HFF-Myc (cell line): ENCODE measurements around the gene PKIB.

Experiments used
- DNase-seq: peaks from one replicate; pipeline ENCODE4 v3.0.0-alpha.2; 2011; ENCODE audit warnings: low read depth; ENCODE audit errors: extremely low read depth
- H3K4me3 ChIP-seq: replicated peaks from 2 replicates; pipeline ENCODE4 v1.5.1; 2011; ENCODE audit warnings: low read depth, mild to moderate bottlenecking, control low read depth, low read length
- CTCF ChIP-seq: IDR thresholded peaks from 2 replicates; pipeline ENCODE4 v1.5.1; 2012; ENCODE audit warnings: mild to moderate bottlenecking, low read depth, low read length, control low read depth; ENCODE audit errors: missing control alignments

PKIB gene

GRCh38 chr6:122692807-122693580 lies 82.8 kb downstream of the PKIB start:
- no peak for TF ChIP-seq CTCF
- DNase-seq = no peak
- no peak overlapping the region for H3K4me3 ChIP-seq

GRCh38 chr6:122694075-122694474 lies 83.9 kb downstream of the PKIB start:
- H3K4me3 ChIP-seq = no peak overlapping the region
- DNase-seq = no peak
- TF ChIP-seq CTCF = no peak

GRCh38 chr6:122694602-122695001 lies 84.4 kb downstream of the PKIB start:
- DNase-seq = no peak
- no peak for TF ChIP-seq CTCF

GRCh38 chr6:122695188-122695587 lies 85.0 kb downstream of the PKIB start:
- no peak for TF ChIP-seq CTCF
- DNase-seq = no peak
- H3K4me3 ChIP-seq = no peak overlapping the region

More at GRCh38 chr6:122694602-122695001, 84.4 kb downstream of the PKIB start:
- H3K4me3 ChIP-seq = no peak overlapping the region

GRCh38 chr6:122696079-122696478 lies 85.9 kb downstream of the PKIB start:
- TF ChIP-seq CTCF = no peak
- no peak overlapping the region for H3K4me3 ChIP-seq
- peak; percentile 21 for DNase-seq

- no peak for DNase-seq
Observed at GRCh38 chr6:122696853-122697252, 86.6 kb downstream of the PKIB start.

More at GRCh38 chr6:122696853-122697252, 86.6 kb downstream of the PKIB start:
- TF ChIP-seq CTCF = no peak
- no peak overlapping the region for H3K4me3 ChIP-seq
